Measurements from ENCODE around the gene MSRB1. TPM values are rescaled to one million over a fixed set of nuclear protein-coding genes. Genes with fewer than 3 reads are reported as not detected.

MSRB1 gene
- total and polyA plus RNA-seq, 2 donors (not counting 1 experiment from before 2014, with no cell fraction given), result 8.5 to 17.5 TPM

DNA sequence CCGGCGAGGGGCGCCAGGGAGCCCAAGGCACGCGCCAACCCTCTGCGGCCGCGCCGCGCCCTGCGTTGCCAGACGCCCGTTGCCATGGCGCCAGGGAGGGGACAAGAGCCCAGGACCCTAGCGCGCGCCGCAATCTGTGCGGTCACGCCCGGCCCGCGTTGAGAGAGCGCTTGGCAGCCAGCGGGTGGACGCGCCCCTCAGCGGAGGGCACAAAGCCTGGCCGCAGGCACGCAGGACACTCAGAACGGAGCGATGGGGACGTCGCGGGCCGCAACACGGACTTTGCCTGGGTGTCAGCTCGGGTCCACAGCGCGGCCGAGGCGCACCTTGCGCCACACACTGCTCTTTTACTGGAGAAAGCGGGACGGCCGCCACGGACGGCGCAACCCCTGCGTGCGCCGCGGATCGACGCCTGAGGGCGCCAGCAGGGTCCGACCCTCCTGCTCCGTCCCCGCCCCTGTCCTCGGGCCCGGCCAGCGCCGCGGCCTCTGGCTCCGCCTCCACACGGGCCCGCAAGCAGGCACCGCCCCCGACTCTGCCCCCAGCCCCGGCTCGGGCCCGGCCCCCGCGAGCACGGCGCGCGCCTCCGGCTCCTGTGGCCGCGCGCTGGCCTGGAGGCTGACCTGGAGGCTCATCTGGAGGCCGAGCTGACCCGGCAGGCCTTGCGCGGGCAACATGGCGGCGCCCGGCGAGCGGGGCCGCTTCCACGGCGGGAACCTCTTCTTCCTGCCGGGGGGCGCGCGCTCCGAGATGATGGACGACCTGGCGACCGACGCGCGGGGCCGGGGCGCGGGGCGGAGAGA, 40.7 kb upstream of the MSRB1 start, which contains the start of gene GFER:
TSS of gene GFER (plus strand) at position 650 of the 803 bp plus-strand sequence. CDS start at position 676, 26 bp downstream.
- Mint-ChIP-seq H3K27me3 (peaks cover 6% of the 10 kb centered on the region), H3K4me1 (peaks cover 25% of the 10 kb centered on the region), H3K4me3 (peak within 1 kb of the TSS; percentile 88), H3K9me3 (ENCODE audit: insufficient read depth) (no peaks in the 10 kb centered on the region), H3K27ac (peak within 1 kb of the TSS; percentile 83)
- Histone ChIP-seq H3K9ac (ENCODE audit: low read length) (peak within 1 kb of the TSS; percentile 76), H4K20me1 (ENCODE audit: control insufficient read depth, insufficient read depth, low read length, poor library complexity, severe bottlenecking) (no peaks in the 10 kb centered on the region), H3K4me3 (ENCODE audit: control extremely low read depth in 1 of 5, extremely low read depth in 1 of 5, insufficient read depth in 1 of 5, low read depth in 2 of 5, low read length in 4 of 5) (peak within 1 kb of the TSS; percentile 3 to 78 (median 62)), H3K27ac (ENCODE audit: low read length in 2 of 2) (peak within 1 kb of the TSS; percentile 10 to 66), H3K9me3 (ENCODE audit: control extremely low read depth in 1 of 3, control insufficient read depth in 2 of 3, insufficient read depth in 1 of 3, low read length in 2 of 3) (peaks cover 0 to 4% (median 0%) of the 10 kb centered on the region in 3 donors), H3K79me2 (ENCODE audit: control insufficient read depth, insufficient read depth, low read length) (no peaks in the 10 kb centered on the region), H3K4me2 (replicated peaks; ENCODE audit: low read depth, low read length, poor library complexity, severe bottlenecking) (peak within 1 kb of the TSS; percentile 98), H3K27me3 (replicated peaks in 1 of 4; ENCODE audit: control extremely low read depth in 1 of 4, control insufficient read depth in 3 of 4, insufficient read depth in 4 of 4, low read length in 3 of 4) (peaks cover 0 to 39% (median 19%) of the 10 kb centered on the region in 4 experiments), H2AFZ (ENCODE audit: insufficient read depth, low read depth, low read length, poor library complexity, severe bottlenecking) (peak within 1 kb of the TSS; percentile 88), H3K36me3 (replicated peaks in 1 of 2; ENCODE audit: control extremely low read depth in 1 of 2, control insufficient read depth in 1 of 2, extremely low read depth in 1 of 2, insufficient read depth in 2 of 2, low read length in 1 of 2) (peaks cover 0 to 10% of the 10 kb centered on the region in 2 experiments), H3K4me1 (ENCODE audit: control insufficient read depth in 2 of 2, insufficient read depth in 2 of 2, low read length in 2 of 2) (peaks cover 16 to 35% of the 10 kb centered on the region in 2 donors)
- ChIA-PET POLR2A (interaction anchor here (0.6 to 3.5 kb wide), 6 partner anchors 8 to 1255 kb away, joined by 3 to 15 read pairs (median 4); partner anchors contain the start of genes RPS2 and TBL3), CTCF (interaction anchor here (0.6 to 1.4 kb wide), 4 partner anchors 10 to 332 kb away, joined by 3 to 4 read pairs (median 4); partner anchors contain the start of genes RPS2 and TBL3)
- DNase-seq, result peak; percentile 88
- no peak for TF ChIP-seq EZH2 (IDR thresholded peaks at IDR 0.05; ENCODE audit: borderline replicate concordance, insufficient read depth, low read depth, low read length, poor library complexity, severe bottlenecking)
- peak; percentile 38 for TF ChIP-seq CTCF (IDR thresholded peaks at IDR 0.05)
- ATAC-seq (ENCODE audit: low read depth), result peak; percentile 94
- intact Hi-C loops (cut with micrococcal nuclease), result loop anchor here (1.0 kb wide), 3 partner anchors 8 to 26 kb away; partner anchors contain the start of genes TBL3 and ZNF598
- WGBS (ENCODE audit: insufficient coverage), result under 1% methylated on average over 109 of the region's 109 CpGs
